NCI-H2196 (cell line): Measurements from ENCODE around the gene TMEM131L.
"Not testable (repeated sequence)": the region's sequence is repeated elsewhere in the genome, so short reads cannot be mapped to it uniquely, and the experiment has no call there.

ENCODE experiments used
- DNase-seq: peaks from one replicate; lab custom pipeline; 2025; ENCODE audit not compliant: unreplicated experiment; lab: John Stamatoyannopoulos, UW

The TMEM131L gene

GRCh38 chr4:153502584-153502983, 36.4 kb downstream of the TMEM131L start:
- DNase-seq = no peak

- no peak for DNase-seq
Observed at GRCh38 chr4:153506341-153507309, 40.5 kb downstream of the TMEM131L start.

- no peak for DNase-seq
Observed at GRCh38 chr4:153507310-153508073, 41.3 kb downstream of the TMEM131L start.

GRCh38 chr4:153509212-153509611, 43.1 kb downstream of the TMEM131L start:
- not testable (repeated sequence) for DNase-seq

GRCh38 chr4:153509724-153510123, 43.6 kb downstream of the TMEM131L start:
- DNase-seq = no peak

- no peak for DNase-seq
Observed at GRCh38 chr4:153510252-153511001, 44.3 kb downstream of the TMEM131L start.

GRCh38 chr4:153511104-153511503, 44.9 kb downstream of the TMEM131L start:
- no peak for DNase-seq

GRCh38 chr4:153512162-153512852, 46.1 kb downstream of the TMEM131L start:
- DNase-seq = no peak

- no peak for DNase-seq
Observed at GRCh38 chr4:153512952-153513500, 46.9 kb downstream of the TMEM131L start.

- no peak for DNase-seq
Observed at GRCh38 chr4:153513596-153513995, 47.4 kb downstream of the TMEM131L start.

GRCh38 chr4:153514001-153514526, 47.9 kb downstream of the TMEM131L start:
- no peak for DNase-seq

GRCh38 chr4:153514688-153515426, 48.7 kb downstream of the TMEM131L start:
- no peak for DNase-seq

GRCh38 chr4:153517159-153517558, 51.0 kb downstream of the TMEM131L start:
- no peak for DNase-seq

- no peak for DNase-seq
Observed at GRCh38 chr4:153518001-153518400, 51.8 kb downstream of the TMEM131L start.

GRCh38 chr4:153518637-153519389, 52.7 kb downstream of the TMEM131L start:
- DNase-seq = no peak

GRCh38 chr4:153519687-153520086, 53.5 kb downstream of the TMEM131L start:
- DNase-seq = no peak

- DNase-seq = no peak
Observed at GRCh38 chr4:153520227-153520626, 54.1 kb downstream of the TMEM131L start.

- no peak for DNase-seq
Observed at GRCh38 chr4:153520801-153521329, 54.7 kb downstream of the TMEM131L start.
